Karpas-422 (cell line): Measurements from ENCODE around the gene OTX1. TPM values are rescaled to one million over a fixed set of nuclear protein-coding genes. Genes with fewer than 3 reads are reported as not detected.
"Not testable (repeated sequence)": the region's sequence is repeated elsewhere in the genome, so short reads cannot be mapped to it uniquely, and the experiment has no call there.

Experiments used
- DNase-seq: peaks from one replicate; pipeline ENCODE4 v3.0.0-alpha.2; 2015
- H2AFZ ChIP-seq: fragments of 200-600 bp; sonication (generic); 2 replicates; pipeline ENCODE4 v1.6.1; 2014; ENCODE audit warnings: antibody characterized with exemption, low read length, mixed read lengths
- H3K27ac ChIP-seq: fragments of 200-600 bp; sonication (generic); 2 replicates; pipeline ENCODE4 v1.5.1; 2014; ENCODE audit warnings: mild to moderate bottlenecking, low read length, moderate library complexity
- H3K27me3 ChIP-seq: fragments of 200-600 bp; sonication (generic); 2 replicates; pipeline ENCODE4 v1.6.1; 2014; ENCODE audit warnings: low read length, mixed read lengths
- H3K36me3 ChIP-seq: fragments of 200-600 bp; sonication (generic); 2 replicates; pipeline ENCODE4 v1.6.1; 2014; ENCODE audit warnings: low read length, mixed read lengths; ENCODE audit not compliant: insufficient read depth
- H3K4me1 ChIP-seq: fragments of 200-600 bp; sonication (generic); 2 replicates; pipeline ENCODE4 v1.6.1; 2014; ENCODE audit warnings: mild to moderate bottlenecking, low read length, mixed read lengths
- H3K4me2 ChIP-seq: fragments of 200-600 bp; sonication (generic); 2 replicates; pipeline ENCODE4 v1.6.1; 2014; ENCODE audit warnings: low read length, low read depth, mild to moderate bottlenecking; ENCODE audit not compliant: poor library complexity, severe bottlenecking
- H3K4me3 ChIP-seq: fragments of 200-600 bp; sonication (generic); 2 replicates; pipeline ENCODE4 v1.5.1; 2014; ENCODE audit warnings: mild to moderate bottlenecking, antibody characterized with exemption, low read length, mixed read lengths
- H3K79me2 ChIP-seq: fragments of 200-600 bp; sonication (generic); 2 replicates; pipeline ENCODE4 v1.6.1; 2014; ENCODE audit warnings: mild to moderate bottlenecking, low read length, mixed read lengths
- H3K9ac ChIP-seq: fragments of 200-600 bp; sonication (generic); 2 replicates; pipeline ENCODE4 v1.6.0; 2014; ENCODE audit warnings: low read length
- H3K9me2 ChIP-seq: fragments of 200-600 bp; sonication (generic), shearing (Covaris generic); replicated peaks from 2 replicates; pipeline ENCODE4 v1.6.0; 2014; ENCODE audit warnings: mild to moderate bottlenecking, low read length, moderate library complexity; ENCODE audit not compliant: insufficient read depth
- H3K9me3 ChIP-seq: fragments of 300-700, 200-600 bp; sonication (generic); 2 replicates; pipeline ENCODE4 v1.6.1; 2014; ENCODE audit warnings: low read length, mixed read lengths
- H4K20me1 ChIP-seq: fragments of 200-600 bp; sonication (generic); 2 replicates; pipeline ENCODE4 v1.6.1; 2014; ENCODE audit warnings: mild to moderate bottlenecking, antibody characterized with exemption, low read length, low read depth; ENCODE audit not compliant: insufficient read depth
- total RNA-seq: library from RNA; depleted of rRNA; stranded (reverse); fragments of >200 nt; shearing (Covaris generic); gene quantifications from 2 replicates; pipeline ENCODE4 v1.2.3, GENCODE V29; 2014; ENCODE audit warnings: low replicate concordance

Gene OTX1
- total RNA-seq, 1 experiment from 2014 or later, result 6.4 TPM

GRCh38 chr2:63073994-63074393 lies 23.4 kb downstream of the OTX1 start:
- no peaks in the 10 kb centered on the region for H3K4me1 ChIP-seq
- H3K4me2 ChIP-seq, result no peak overlapping the region
- no peak overlapping the region for H3K9ac ChIP-seq
- H3K36me3 ChIP-seq, result no peaks in the 10 kb centered on the region
- H3K27ac ChIP-seq, result no peak overlapping the region
- H3K27me3 ChIP-seq, result no peaks in the 10 kb centered on the region
- no peaks in the 10 kb centered on the region for H4K20me1 ChIP-seq
- no peak for DNase-seq
- no peaks in the 10 kb centered on the region for H3K9me2 ChIP-seq
- H3K9me3 ChIP-seq, result no peaks in the 10 kb centered on the region
- H3K4me3 ChIP-seq, result no peak overlapping the region
- H2AFZ ChIP-seq, result no peak overlapping the region
- H3K79me2 ChIP-seq, result no peaks in the 10 kb centered on the region

GRCh38 chr2:63074399-63074798 lies 23.8 kb downstream of the OTX1 start:
- not testable (repeated sequence) for DNase-seq, H3K9me2 ChIP-seq, H3K4me3 ChIP-seq, H3K4me2 ChIP-seq, H3K27ac ChIP-seq, H3K4me1 ChIP-seq, H2AFZ ChIP-seq, H3K9ac ChIP-seq, H4K20me1 ChIP-seq, H3K9me3 ChIP-seq, H3K79me2 ChIP-seq, H3K27me3 ChIP-seq, H3K36me3 ChIP-seq

- H2AFZ ChIP-seq, result no peak overlapping the region
- no peaks in the 10 kb centered on the region for H4K20me1 ChIP-seq
- H3K36me3 ChIP-seq, result no peaks in the 10 kb centered on the region
- H3K4me3 ChIP-seq, result no peak overlapping the region
- no peak overlapping the region for H3K27ac ChIP-seq
- no peaks in the 10 kb centered on the region for H3K79me2 ChIP-seq
- no peak overlapping the region for H3K9ac ChIP-seq
- no peaks in the 10 kb centered on the region for H3K4me1 ChIP-seq
- peak; percentile 90 for DNase-seq
- H3K4me2 ChIP-seq, result no peak overlapping the region
- no peaks in the 10 kb centered on the region for H3K9me2 ChIP-seq
- H3K27me3 ChIP-seq, result no peaks in the 10 kb centered on the region
- no peaks in the 10 kb centered on the region for H3K9me3 ChIP-seq
Measured at GRCh38 chr2:63078852-63079606, 28.4 kb downstream of the OTX1 start.

- no peaks in the 10 kb centered on the region for H4K20me1 ChIP-seq
- no peak overlapping the region for H3K9ac ChIP-seq
- H3K9me3 ChIP-seq, result no peaks in the 10 kb centered on the region
Measured at GRCh38 chr2:63081404-63081803, 30.8 kb downstream of the OTX1 start.

GRCh38 chr2:63086687-63087086 lies 36.1 kb downstream of the OTX1 start:
- Histone ChIP-seq H3K27ac (no peak overlapping the region), H3K9me2 (no peaks in the 10 kb centered on the region), H3K4me3 (no peak overlapping the region), H3K4me1 (no peaks in the 10 kb centered on the region), H4K20me1 (no peaks in the 10 kb centered on the region), H3K36me3 (no peaks in the 10 kb centered on the region), H3K9ac (no peak overlapping the region), H2AFZ (no peak overlapping the region), H3K4me2 (no peak overlapping the region), H3K27me3 (no peaks in the 10 kb centered on the region), H3K79me2 (no peaks in the 10 kb centered on the region), H3K9me3 (no peaks in the 10 kb centered on the region)
- no peak for DNase-seq

More at GRCh38 chr2:63081404-63081803, 30.8 kb downstream of the OTX1 start:
- no peak for DNase-seq
- H3K27me3 ChIP-seq, result no peaks in the 10 kb centered on the region
- H3K79me2 ChIP-seq, result no peaks in the 10 kb centered on the region
- no peaks in the 10 kb centered on the region for H3K9me2 ChIP-seq
- no peak overlapping the region for H3K4me2 ChIP-seq
- no peak overlapping the region for H2AFZ ChIP-seq
- H3K36me3 ChIP-seq, result no peaks in the 10 kb centered on the region
- H3K4me3 ChIP-seq, result no peak overlapping the region
- no peaks in the 10 kb centered on the region for H3K4me1 ChIP-seq
- H3K27ac ChIP-seq, result no peak overlapping the region

- DNase-seq, result no peak
- H3K9ac ChIP-seq, result no peak overlapping the region
- H3K4me2 ChIP-seq, result no peak overlapping the region
- H3K4me3 ChIP-seq, result no peak overlapping the region
- no peaks in the 10 kb centered on the region for H4K20me1 ChIP-seq
- H3K36me3 ChIP-seq, result no peaks in the 10 kb centered on the region
- H3K27me3 ChIP-seq, result no peaks in the 10 kb centered on the region
- H2AFZ ChIP-seq, result no peak overlapping the region
- no peak overlapping the region for H3K27ac ChIP-seq
- no peaks in the 10 kb centered on the region for H3K9me3 ChIP-seq
- H3K9me2 ChIP-seq, result no peaks in the 10 kb centered on the region
- H3K4me1 ChIP-seq, result no peaks in the 10 kb centered on the region
- no peaks in the 10 kb centered on the region for H3K79me2 ChIP-seq
Measured at GRCh38 chr2:63092401-63092800, 41.8 kb downstream of the OTX1 start.

DNA sequence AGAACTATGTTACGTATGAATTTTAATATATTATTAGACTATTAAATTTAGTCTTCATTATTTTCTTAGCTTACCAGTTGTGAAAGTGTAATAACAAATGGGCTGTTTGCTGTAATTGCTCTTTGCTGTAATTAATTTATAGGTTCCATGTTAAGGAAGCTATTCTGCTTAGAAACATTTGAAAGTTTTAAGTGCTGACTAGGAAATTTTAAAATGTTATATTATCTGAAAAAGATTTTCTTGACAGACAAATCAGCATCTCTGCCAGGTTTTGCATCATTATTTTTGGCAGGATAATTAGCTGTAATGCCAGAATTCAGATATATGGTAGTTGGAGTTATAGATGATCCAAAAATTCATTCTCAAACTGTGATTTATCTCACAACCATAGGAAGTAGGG lies 42.2 kb downstream of the OTX1 start:
- H3K9me3 ChIP-seq, result no peaks in the 10 kb centered on the region

DNA sequence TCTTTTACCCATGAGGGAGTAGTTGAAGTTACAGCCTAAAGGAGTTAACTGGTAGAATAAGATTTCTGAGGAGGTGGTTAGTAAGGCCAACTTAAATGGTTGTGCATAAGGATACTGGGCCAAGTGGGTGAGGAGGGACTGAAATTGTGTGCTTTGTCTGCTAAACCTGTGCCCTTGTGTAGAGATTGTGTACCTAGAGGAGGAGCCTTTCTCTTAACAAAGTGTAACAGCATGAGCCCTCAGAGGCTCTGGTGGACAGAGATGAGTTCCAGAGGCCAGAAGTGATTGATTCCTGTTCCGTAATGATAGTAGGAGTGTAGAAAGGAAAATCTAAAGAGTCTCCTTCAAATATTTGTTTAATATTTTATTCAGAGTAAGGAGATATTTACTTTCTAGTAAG lies 42.9 kb downstream of the OTX1 start:
- Histone ChIP-seq H3K9ac (no peak overlapping the region), H3K27ac (no peak overlapping the region), H3K9me2 (no peaks in the 10 kb centered on the region), H3K27me3 (no peaks in the 10 kb centered on the region), H2AFZ (no peak overlapping the region), H3K79me2 (no peaks in the 10 kb centered on the region), H3K4me3 (no peak overlapping the region), H4K20me1 (no peaks in the 10 kb centered on the region), H3K36me3 (no peaks in the 10 kb centered on the region), H3K4me1 (no peaks in the 10 kb centered on the region), H3K9me3 (no peaks in the 10 kb centered on the region), H3K4me2 (no peak overlapping the region)
- DNase-seq, result no peak

More for the DNA sequence above, 42.2 kb downstream of the OTX1 start:
- Histone ChIP-seq H3K27me3 (no peaks in the 10 kb centered on the region), H4K20me1 (no peaks in the 10 kb centered on the region), H3K79me2 (no peaks in the 10 kb centered on the region), H2AFZ (no peak overlapping the region), H3K27ac (no peak overlapping the region), H3K4me2 (no peak overlapping the region), H3K4me1 (no peaks in the 10 kb centered on the region), H3K4me3 (no peak overlapping the region), H3K36me3 (no peaks in the 10 kb centered on the region), H3K9me2 (no peaks in the 10 kb centered on the region), H3K9ac (no peak overlapping the region)
- no peak for DNase-seq
